ENCODE results near the gene MARCKS.

MARCKS gene

DNA sequence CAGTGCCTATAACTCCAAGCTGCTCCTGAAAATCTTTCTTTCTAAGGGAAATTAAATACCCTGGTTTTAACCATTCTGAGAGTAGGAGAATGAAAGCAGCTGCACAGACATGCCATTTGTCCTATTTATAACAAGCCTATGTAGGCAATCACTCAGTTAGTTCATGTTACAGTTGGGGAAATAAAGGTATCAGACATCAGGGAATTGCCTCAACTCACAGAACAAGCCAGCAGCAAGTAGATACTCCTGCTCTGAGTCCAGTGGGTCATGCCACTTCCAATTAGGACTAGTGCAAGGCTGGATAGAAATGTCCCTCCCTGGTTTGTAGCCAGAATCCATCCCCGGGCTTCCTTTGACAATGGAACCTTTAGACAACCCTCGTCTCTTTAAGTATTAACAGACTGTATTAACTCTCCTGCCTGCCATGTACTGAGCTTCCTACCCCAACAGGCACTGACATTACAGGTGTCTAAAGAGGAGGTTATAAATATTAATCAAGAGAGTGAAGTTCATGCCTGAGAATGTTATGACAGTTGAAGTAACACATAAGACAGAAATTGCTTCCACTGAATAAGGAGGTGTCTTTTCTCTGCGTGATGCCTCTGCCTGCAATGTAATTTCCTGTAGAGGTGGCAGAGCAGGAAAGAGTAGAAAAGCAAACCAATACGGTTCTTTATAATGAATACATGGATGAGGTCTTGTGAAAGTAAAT, 28.0 kb upstream of the MARCKS start:
- no peaks in the 10 kb centered on the region for H3K9me3 ChIP-seq
- no peaks in the 10 kb centered on the region for H3K36me3 ChIP-seq
- TF ChIP-seq CTCF (IDR thresholded peaks at IDR 0.05): no peak
- peaks cover 19 to 24% of the 10 kb centered on the region in 2 experiments for H3K4me1 ChIP-seq (ENCODE audit: control insufficient read depth in 1 of 2, insufficient read depth in 1 of 2, low read depth in 1 of 2, low read length in 1 of 2)
- H3K27ac ChIP-seq: no peak overlapping the region
- H3K27me3 ChIP-seq: no peaks in the 10 kb centered on the region
- no peak overlapping the region for H3K4me3 ChIP-seq (ENCODE audit: low read depth in 1 of 2, low read length in 1 of 2)

DNA sequence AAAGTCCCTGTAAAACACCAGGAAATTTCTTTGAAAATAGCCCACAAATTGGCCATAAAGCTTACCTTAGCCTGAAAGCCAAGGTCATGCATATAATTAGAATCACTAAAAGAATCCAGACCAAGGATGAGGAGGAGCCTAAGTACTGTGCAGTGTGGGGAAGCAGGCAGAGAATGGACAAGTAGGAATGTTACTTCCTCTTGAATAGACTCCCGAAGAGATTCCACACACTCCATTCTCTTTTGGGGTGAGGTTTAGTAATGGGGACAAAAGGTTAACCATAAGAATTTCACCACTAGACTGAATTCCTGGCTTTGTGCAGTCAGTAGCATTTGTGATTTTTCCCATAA, 27.5 kb upstream of the MARCKS start:
- Histone ChIP-seq H3K36me3 (no peaks in the 10 kb centered on the region), H3K4me3 (ENCODE audit: low read depth in 1 of 2, low read length in 1 of 2) (no peak overlapping the region), H3K9me3 (no peaks in the 10 kb centered on the region), H3K27ac (no peak overlapping the region), H3K4me1 (ENCODE audit: control insufficient read depth in 1 of 2, insufficient read depth in 1 of 2, low read depth in 1 of 2, low read length in 1 of 2) (peaks cover 19 to 24% of the 10 kb centered on the region in 2 experiments), H3K27me3 (no peaks in the 10 kb centered on the region)
- TF ChIP-seq CTCF (IDR thresholded peaks at IDR 0.05): no peak

- no peak overlapping the region for H3K27ac ChIP-seq
- no peaks in the 10 kb centered on the region for H3K9me3 ChIP-seq
- H3K4me1 ChIP-seq (ENCODE audit: control insufficient read depth in 1 of 2, insufficient read depth in 1 of 2, low read depth in 1 of 2, low read length in 1 of 2): peaks cover 19 to 24% of the 10 kb centered on the region in 2 experiments
- no peaks in the 10 kb centered on the region for H3K36me3 ChIP-seq
- H3K27me3 ChIP-seq: no peaks in the 10 kb centered on the region
- TF ChIP-seq CTCF (IDR thresholded peaks at IDR 0.05): no peak
- H3K4me3 ChIP-seq (ENCODE audit: low read depth in 1 of 2, low read length in 1 of 2): no peak overlapping the region
Measured at GRCh38 chr6:113830140-113830539, 27.0 kb upstream of the MARCKS start.

DNA sequence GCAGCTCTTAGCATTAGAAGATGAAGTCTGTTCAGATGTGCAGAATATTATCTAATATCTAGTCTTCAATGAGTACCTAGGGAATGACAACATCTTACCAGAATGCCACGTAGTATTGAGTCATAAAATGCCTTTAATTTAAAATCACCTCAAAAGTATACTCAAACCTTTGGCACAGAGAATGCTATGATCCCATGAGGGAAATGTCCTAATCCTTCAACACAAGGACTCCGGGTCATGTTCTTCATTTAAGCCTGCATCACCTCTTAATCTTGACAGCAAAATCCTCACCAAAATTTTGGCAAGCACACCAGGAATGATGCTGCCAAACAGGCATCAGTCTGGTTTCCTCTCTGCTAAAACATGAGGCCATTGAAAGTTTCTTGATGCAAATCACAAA, 23.6 kb upstream of the MARCKS start:
- no peaks in the 10 kb centered on the region for H3K36me3 ChIP-seq
- H3K4me3 ChIP-seq (ENCODE audit: low read depth in 1 of 2, low read length in 1 of 2): no peak overlapping the region
- no peaks in the 10 kb centered on the region for H3K27me3 ChIP-seq
- TF ChIP-seq CTCF (IDR thresholded peaks at IDR 0.05): no peak
- H3K9me3 ChIP-seq: no peaks in the 10 kb centered on the region
- H3K27ac ChIP-seq: no peak overlapping the region
- peaks cover 12 to 18% of the 10 kb centered on the region in 2 experiments for H3K4me1 ChIP-seq (ENCODE audit: control insufficient read depth in 1 of 2, insufficient read depth in 1 of 2, low read depth in 1 of 2, low read length in 1 of 2)

GRCh38 chr6:113837170-113837569, 20.0 kb upstream of the MARCKS start:
- H3K27me3 ChIP-seq: no peaks in the 10 kb centered on the region
- no peak for TF ChIP-seq CTCF (IDR thresholded peaks at IDR 0.05)
- no peaks in the 10 kb centered on the region for H3K9me3 ChIP-seq
- H3K4me1 ChIP-seq (ENCODE audit: control insufficient read depth in 1 of 2, insufficient read depth in 1 of 2, low read depth in 1 of 2, low read length in 1 of 2): no peaks in the 10 kb centered on the region
- H3K4me3 ChIP-seq (ENCODE audit: low read depth in 1 of 2, low read length in 1 of 2): no peak overlapping the region
- no peak overlapping the region for H3K27ac ChIP-seq
- no peaks in the 10 kb centered on the region for H3K36me3 ChIP-seq

Data from neutrophil (primary cell).